GM12873 (cell line): ENCODE results near the gene FAM180B.

ENCODE experiments used
- TF ChIP-seq, protein P1 (sequence below): IDR thresholded peaks from 2 replicates; pipeline ENCODE4 v1.5.1; 2012; ENCODE audit warnings: low read depth, mild to moderate bottlenecking, moderate library complexity, low read length, control low read depth; ENCODE audit not compliant: insufficient read depth; ENCODE audit errors: missing control alignments

Gene FAM180B

DNA sequence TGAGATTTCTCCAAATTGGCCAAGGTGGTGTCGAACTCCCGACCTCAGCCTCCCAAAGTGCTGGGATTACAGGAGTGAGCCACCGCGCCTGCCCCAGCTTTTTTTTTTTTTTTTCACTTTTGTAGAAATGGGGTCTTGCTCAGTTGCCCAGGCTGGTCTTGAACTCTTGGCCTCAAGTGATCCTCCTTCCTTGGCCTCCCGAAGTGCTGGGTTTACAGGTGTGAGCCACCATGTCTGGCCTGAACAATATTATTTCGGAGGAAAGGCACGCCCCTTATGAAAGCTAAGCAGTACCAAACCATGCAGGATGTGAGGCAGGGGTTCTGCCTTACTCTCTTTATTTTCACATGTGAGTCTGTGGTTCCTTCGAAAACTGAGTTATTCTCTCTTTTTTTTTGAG, 39.8 kb downstream of the FAM180B start:
- TF ChIP-seq, protein P1, sequence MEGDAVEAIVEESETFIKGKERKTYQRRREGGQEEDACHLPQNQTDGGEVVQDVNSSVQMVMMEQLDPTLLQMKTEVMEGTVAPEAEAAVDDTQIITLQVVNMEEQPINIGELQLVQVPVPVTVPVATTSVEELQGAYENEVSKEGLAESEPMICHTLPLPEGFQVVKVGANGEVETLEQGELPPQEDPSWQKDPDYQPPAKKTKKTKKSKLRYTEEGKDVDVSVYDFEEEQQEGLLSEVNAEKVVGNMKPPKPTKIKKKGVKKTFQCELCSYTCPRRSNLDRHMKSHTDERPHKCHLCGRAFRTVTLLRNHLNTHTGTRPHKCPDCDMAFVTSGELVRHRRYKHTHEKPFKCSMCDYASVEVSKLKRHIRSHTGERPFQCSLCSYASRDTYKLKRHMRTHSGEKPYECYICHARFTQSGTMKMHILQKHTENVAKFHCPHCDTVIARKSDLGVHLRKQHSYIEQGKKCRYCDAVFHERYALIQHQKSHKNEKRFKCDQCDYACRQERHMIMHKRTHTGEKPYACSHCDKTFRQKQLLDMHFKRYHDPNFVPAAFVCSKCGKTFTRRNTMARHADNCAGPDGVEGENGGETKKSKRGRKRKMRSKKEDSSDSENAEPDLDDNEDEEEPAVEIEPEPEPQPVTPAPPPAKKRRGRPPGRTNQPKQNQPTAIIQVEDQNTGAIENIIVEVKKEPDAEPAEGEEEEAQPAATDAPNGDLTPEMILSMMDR = no peak

DNA sequence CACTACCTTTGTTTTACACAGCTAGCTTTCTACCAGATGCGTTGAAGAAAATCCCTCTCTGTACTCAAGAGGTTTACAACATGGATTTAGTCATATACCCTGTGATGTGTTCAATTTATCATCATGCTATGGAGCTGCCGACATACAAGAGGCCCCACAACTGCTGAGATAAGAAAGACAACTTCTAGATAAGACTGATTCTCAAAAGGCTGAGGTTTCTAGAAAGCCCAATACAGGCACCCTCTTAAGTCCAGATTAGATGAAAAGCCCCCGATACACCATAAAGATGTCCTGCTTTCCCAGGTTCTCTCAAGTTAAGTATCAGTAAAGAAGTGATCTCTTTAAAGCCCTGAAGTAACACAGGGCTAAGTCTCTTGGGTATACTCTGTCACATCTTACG, 41.5 kb downstream of the FAM180B start:
- TF ChIP-seq, protein P1 = no peak

DNA sequence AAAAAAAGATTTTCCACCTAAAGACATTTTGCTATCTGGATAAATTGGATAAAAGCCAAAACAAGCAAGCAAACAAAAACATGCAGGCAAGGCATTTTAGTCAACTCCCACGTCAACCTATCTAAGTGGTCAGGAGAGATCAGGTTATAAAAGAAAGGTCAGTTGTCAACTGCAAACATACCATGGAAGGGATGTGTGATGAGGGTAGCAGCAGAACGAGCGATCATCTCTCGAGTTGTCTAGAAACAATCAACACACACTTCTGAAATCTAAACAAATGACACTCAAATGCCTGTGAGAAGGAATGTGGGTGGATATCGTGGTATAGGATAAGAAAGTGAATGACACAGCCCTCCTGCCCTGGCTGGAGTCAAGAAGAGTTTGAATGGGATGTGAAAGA, 45.0 kb downstream of the FAM180B start:
- TF ChIP-seq, protein P1 = no peak
